Mucosa of rectum (tissue), 2 donors: Measurements from ENCODE around the gene GINS3.
"Not testable (repeated sequence)": the region's sequence is repeated elsewhere in the genome, so short reads cannot be mapped to it uniquely, and the experiment has no call there.

Experiments
- H3K27ac ChIP-seq, 2 donors: one replicate each; pipeline ENCODE4 v1.7.0; 2013; ENCODE audit warnings: inconsistent platforms in 2 of 2, low read depth in 2 of 2, low read length in 2 of 2
- H3K27me3 ChIP-seq, 2 donors: one replicate each; pipeline ENCODE4 v1.7.0; 2013; ENCODE audit warnings: low read length in 2 of 2; ENCODE audit not compliant: control insufficient read depth in 2 of 2, insufficient read depth in 2 of 2
- H3K36me3 ChIP-seq, 2 donors: one replicate each; pipeline ENCODE4 v1.7.0; 2013; ENCODE audit warnings: low read length in 2 of 2; ENCODE audit not compliant: control insufficient read depth in 2 of 2, insufficient read depth in 2 of 2
- H3K4me1 ChIP-seq, 2 donors: one replicate each; pipeline ENCODE4 v1.7.0; 2013; ENCODE audit warnings: low read length in 2 of 2, mild to moderate bottlenecking in 1 of 2; ENCODE audit not compliant: control insufficient read depth in 2 of 2, insufficient read depth in 2 of 2
- H3K4me3 ChIP-seq, 2 donors: one replicate each; pipeline ENCODE4 v1.7.0; 2013; ENCODE audit warnings: low read length in 2 of 2
- H3K9ac ChIP-seq, 2 donors: one replicate each; pipeline ENCODE4 v1.7.0; 2013; ENCODE audit warnings: low read length in 2 of 2, low read depth in 1 of 2, mild to moderate bottlenecking in 1 of 2
- H3K9me3 ChIP-seq, 2 donors: one replicate each; pipeline ENCODE4 v1.7.0; 2013; ENCODE audit warnings: low read length in 2 of 2; ENCODE audit not compliant: control insufficient read depth in 2 of 2
- donor health status: healthy.
- donor health status: Normal muscosa, but diverticular disease.

Gene GINS3

DNA sequence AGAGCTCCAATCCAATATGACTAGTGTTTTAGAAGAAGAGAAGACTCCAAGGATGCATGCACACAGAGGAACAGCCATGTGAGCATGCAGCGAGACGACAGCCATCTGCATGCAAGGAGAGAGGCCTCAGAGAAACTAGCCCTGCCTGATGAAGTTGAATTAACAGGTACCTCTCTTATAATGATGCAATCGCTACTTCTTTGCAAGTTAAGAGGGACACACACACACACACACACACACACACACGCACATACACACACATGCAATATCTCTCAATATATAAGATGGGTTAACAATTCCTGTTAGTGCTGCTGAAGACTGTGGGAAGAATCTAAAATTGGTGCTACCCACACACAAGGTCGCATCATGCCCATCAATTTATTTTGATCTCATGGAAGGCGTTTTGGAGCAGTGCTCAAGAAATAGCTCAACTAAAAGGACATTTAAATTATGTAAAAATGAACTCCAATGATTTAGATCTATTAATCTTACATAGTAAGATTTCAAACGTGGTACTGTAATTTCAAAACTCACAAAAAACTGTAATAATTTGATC lies 7.0 kb upstream of the GINS3 start:
- H3K9me3 ChIP-seq = no peaks in the 10 kb centered on the region
- no peak overlapping the region for H3K27ac ChIP-seq
- no peaks in the 10 kb centered on the region for H3K27me3 ChIP-seq
- H3K36me3 ChIP-seq = no peaks in the 10 kb centered on the region
- H3K4me3 ChIP-seq = no peak overlapping the region
- no peaks in the 10 kb centered on the region for H3K4me1 ChIP-seq
- H3K9ac ChIP-seq = no peak overlapping the region

GRCh38 chr16:58389724-58390123 lies 2.5 kb upstream of the GINS3 start:
- Histone ChIP-seq H3K27ac (no peak overlapping the region), H3K4me1 (peaks cover 3 to 4% of the 10 kb centered on the region in 2 donors), H3K9me3 (no peaks in the 10 kb centered on the region), H3K9ac (no peak overlapping the region), H3K27me3 (no peaks in the 10 kb centered on the region), H3K4me3 (no peak overlapping the region), H3K36me3 (no peaks in the 10 kb centered on the region)

- H3K9ac ChIP-seq = peak overlapping the region; percentile 81 to 82
These were observed 850 bp downstream of the GINS3 start for GRCh38 chr16:58393138-58393504.

DNA sequence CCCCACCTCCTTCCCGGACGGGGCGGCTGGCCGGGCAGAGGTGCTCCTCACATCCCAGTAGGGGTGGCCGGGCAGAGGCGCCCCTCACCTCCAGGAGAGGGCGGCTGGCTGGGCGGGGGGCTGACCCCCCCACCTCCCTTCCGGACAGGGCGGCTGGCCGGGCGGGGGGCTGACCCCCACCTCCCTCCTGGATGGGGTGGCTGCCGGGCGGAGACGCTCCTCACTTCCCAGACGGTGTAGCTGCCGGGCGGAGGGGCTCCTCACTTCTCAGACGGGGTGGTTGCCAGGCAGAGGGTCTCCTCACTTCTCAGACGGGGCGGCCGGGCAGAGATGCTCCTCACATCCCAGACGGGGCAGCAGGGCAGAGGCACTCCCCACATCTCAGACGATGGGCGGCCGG lies 4.6 kb downstream of the GINS3 start:
- H3K9me3 ChIP-seq, H3K36me3 ChIP-seq, H3K4me3 ChIP-seq, H3K4me1 ChIP-seq, H3K27ac ChIP-seq, H3K27me3 ChIP-seq, H3K9ac ChIP-seq: not testable (repeated sequence)

More at GRCh38 chr16:58393138-58393504, 850 bp downstream of the GINS3 start:
- peaks cover 3 to 4% of the 10 kb centered on the region in 2 donors for H3K4me1 ChIP-seq
- H3K4me3 ChIP-seq = peak overlapping the region; percentile 96 to 99
- H3K27me3 ChIP-seq = no peaks in the 10 kb centered on the region
- H3K9me3 ChIP-seq = no peaks in the 10 kb centered on the region
- peak overlapping the region in 1 of 2 donors; percentile 64 for H3K27ac ChIP-seq
- H3K36me3 ChIP-seq = no peaks in the 10 kb centered on the region

DNA sequence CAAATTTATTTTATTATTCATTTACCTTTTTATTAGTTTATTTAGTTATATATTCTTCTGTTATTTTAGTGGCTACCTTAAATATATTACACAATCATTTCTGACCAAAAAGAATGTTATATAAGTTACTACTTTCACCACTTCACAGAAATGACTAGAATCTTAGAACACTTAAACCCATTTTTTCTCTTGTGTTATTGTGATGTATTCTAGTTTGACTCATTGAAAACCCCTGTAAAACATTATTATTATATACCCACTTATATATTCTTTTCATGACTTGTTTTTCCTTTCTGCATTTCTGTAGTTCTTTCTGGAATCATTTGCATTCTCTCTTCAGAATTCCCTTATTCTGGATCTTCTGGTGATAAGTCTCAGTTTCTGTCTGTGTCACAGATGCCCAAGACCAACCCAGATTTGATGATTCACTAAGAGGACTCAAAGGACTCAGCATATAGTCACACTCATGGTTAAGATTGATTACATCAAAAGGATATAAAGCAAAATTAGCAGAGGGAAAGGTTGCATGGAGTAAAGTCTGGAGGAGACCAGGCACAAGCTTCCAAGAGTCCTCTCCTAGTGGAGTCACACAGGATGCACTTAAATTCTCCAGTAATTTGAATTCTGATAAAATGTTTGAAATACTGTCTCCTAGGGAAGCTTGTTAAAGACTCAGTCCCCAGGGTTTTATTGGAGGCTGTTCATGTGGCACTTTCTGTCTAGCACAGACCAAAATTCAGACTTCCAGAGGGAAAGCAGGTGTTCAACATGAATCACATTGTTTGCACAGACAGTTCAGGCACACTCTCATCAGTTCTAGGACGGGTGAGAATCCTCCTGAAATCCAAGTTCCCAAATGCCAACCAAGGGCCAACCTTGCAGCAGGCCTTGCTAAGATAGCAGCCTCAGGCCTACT lies 7.7 kb downstream of the GINS3 start:
- Histone ChIP-seq H3K4me1 (no peaks in the 10 kb centered on the region), H3K9me3 (no peaks in the 10 kb centered on the region), H3K36me3 (no peaks in the 10 kb centered on the region), H3K27ac (no peak overlapping the region), H3K9ac (no peak overlapping the region), H3K4me3 (no peak overlapping the region), H3K27me3 (no peaks in the 10 kb centered on the region)

DNA sequence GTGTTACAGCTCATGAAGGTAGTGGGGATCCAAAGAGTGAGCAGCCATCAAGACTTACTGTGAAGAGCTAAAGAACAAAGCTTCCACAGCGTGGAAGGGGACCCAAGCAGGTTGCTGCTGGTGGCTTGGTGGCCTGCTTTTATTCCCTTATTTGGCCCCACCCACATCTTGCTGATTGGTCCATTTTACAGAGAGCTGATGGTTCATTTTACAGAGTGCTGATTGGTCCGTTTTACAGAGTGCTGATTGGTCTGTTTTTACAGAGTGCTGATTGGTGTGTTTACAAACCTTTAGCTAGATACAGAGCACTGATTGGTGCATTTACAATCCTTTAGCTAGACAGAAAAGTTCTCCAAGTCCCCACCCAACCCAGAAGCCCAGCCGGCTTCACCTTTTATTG lies 9.0 kb downstream of the GINS3 start:
- H3K27me3 ChIP-seq, H3K4me1 ChIP-seq, H3K27ac ChIP-seq, H3K9me3 ChIP-seq, H3K4me3 ChIP-seq, H3K9ac ChIP-seq, H3K36me3 ChIP-seq: not testable (repeated sequence)

DNA sequence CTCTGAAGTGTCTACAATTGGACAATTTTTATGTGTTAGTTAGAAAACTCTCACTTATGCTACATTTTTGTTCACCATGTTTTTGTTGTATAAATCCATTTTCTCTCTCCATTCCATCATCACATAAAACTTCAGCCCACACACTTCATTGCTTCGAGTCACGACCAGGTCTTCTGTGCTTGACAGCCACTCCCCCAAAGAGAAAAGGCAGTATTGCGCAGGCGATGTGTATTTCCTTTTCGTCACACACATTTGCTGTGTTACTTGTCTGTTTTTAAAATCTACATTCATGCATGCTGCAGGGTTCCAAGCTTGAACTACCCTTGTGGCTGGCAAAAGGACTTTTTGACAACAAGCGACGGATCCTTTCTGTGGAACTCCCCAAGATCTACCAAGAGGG lies 10.5 kb downstream of the GINS3 start:
- no peak overlapping the region for H3K9ac ChIP-seq
- no peaks in the 10 kb centered on the region for H3K9me3 ChIP-seq
- H3K27me3 ChIP-seq = no peaks in the 10 kb centered on the region
- H3K36me3 ChIP-seq = no peaks in the 10 kb centered on the region
- H3K4me1 ChIP-seq = no peaks in the 10 kb centered on the region
- no peak overlapping the region for H3K4me3 ChIP-seq
- H3K27ac ChIP-seq = no peak overlapping the region

- no peak overlapping the region for H3K9ac ChIP-seq
- no peaks in the 10 kb centered on the region for H3K4me1 ChIP-seq
- H3K9me3 ChIP-seq = no peaks in the 10 kb centered on the region
- no peak overlapping the region for H3K27ac ChIP-seq
- H3K27me3 ChIP-seq = no peaks in the 10 kb centered on the region
- no peak overlapping the region for H3K4me3 ChIP-seq
- no peaks in the 10 kb centered on the region for H3K36me3 ChIP-seq
These were observed 17.2 kb downstream of the GINS3 start for GRCh38 chr16:58409316-58409973.

DNA sequence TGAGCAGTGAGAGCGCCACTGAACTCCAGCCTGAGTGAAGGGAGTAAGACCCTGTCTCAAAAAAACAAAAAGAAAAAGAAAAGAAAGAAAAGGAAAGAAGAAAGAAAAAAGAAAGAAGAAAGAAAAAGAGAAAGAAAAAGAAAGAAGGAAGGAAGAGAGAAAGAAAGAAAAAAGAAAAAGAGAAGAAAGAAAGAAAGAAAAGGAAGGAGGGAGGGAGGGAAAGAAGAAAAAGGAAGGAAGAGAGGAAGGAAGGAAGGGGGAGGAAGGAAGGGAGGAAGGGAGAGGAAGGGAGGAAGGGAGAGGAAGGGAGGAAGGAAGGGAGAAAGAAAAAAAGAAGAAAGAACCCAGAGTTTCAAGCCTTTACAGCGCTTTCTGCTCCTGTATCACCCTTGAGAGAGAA lies 19.1 kb downstream of the GINS3 start:
- Histone ChIP-seq H3K9me3 (no peaks in the 10 kb centered on the region), H3K27ac (no peak overlapping the region), H3K9ac (no peak overlapping the region), H3K4me1 (no peaks in the 10 kb centered on the region), H3K4me3 (no peak overlapping the region), H3K27me3 (no peaks in the 10 kb centered on the region), H3K36me3 (no peaks in the 10 kb centered on the region)
